OCI-M2 (cell line): ENCODE data around the gene HOXD1.

Experiments used
- DNase-seq: peaks from one replicate; lab custom pipeline; 2025; ENCODE audit not compliant: unreplicated experiment; lab: John Stamatoyannopoulos, UW

Gene HOXD1

GRCh38 chr2:176187899-176188773, at the start of gene HOXD1:
Gene HOXD1, plus strand, starts transcription at chr2:176188668. Its CDS starts 134 bp downstream, at chr2:176188802.
- no peak for DNase-seq

GRCh38 chr2:176138923-176139660, 49.4 kb upstream of the HOXD1 start:
- DNase-seq = no peak

- DNase-seq = no peak
These were observed 48.6 kb upstream of the HOXD1 start for GRCh38 chr2:176139661-176140512.

GRCh38 chr2:176140513-176141317, 47.8 kb upstream of the HOXD1 start:
- DNase-seq = no peak

- no peak for DNase-seq
These were observed 46.2 kb upstream of the HOXD1 start for GRCh38 chr2:176142281-176142680.

GRCh38 chr2:176145085-176145969, 43.1 kb upstream of the HOXD1 start:
- no peak for DNase-seq

GRCh38 chr2:176146101-176146500, 42.4 kb upstream of the HOXD1 start:
- no peak for DNase-seq

GRCh38 chr2:176146645-176147044, 41.8 kb upstream of the HOXD1 start:
- DNase-seq = no peak

- no peak for DNase-seq
These were observed 41.2 kb upstream of the HOXD1 start for GRCh38 chr2:176147210-176147799.

GRCh38 chr2:176147800-176148496, 40.5 kb upstream of the HOXD1 start:
- DNase-seq = no peak

GRCh38 chr2:176148751-176149421, 39.6 kb upstream of the HOXD1 start:
- DNase-seq = no peak

GRCh38 chr2:176149481-176149938, 39.0 kb upstream of the HOXD1 start:
- DNase-seq = no peak

GRCh38 chr2:176149939-176150583, 38.4 kb upstream of the HOXD1 start:
- DNase-seq = no peak

- DNase-seq = no peak
These were observed 37.7 kb upstream of the HOXD1 start for GRCh38 chr2:176150584-176151441.

- no peak for DNase-seq
These were observed 36.8 kb upstream of the HOXD1 start, which contains the start of gene HOXD4 for GRCh38 chr2:176151442-176152287. Gene HOXD4, plus strand, starts transcription at chr2:176151550. Its CDS starts 84 bp downstream, at chr2:176151634.
